Nephron (organoid): ENCODE measurements around the gene SGTA.

Experiments used
- H3K27ac Mint-ChIP-seq, 3 experiments: 2 replicates each; pipeline ENCODE4 v1.8.0; 2020; ENCODE audit warnings: mixed read lengths in 3 of 3, mild to moderate bottlenecking in 2 of 3, moderate library complexity in 1 of 3
- H3K27me3 Mint-ChIP-seq: 2 replicates; pipeline ENCODE4 v1.8.0; 2021; ENCODE audit warnings: low read depth, mild to moderate bottlenecking, moderate library complexity, mixed read lengths
- H3K36me3 Mint-ChIP-seq: 2 replicates; pipeline ENCODE4 v1.8.0; 2020; ENCODE audit warnings: low read depth, mixed read lengths
- H3K4me1 Mint-ChIP-seq: 2 replicates; pipeline ENCODE4 v1.8.0; 2020; ENCODE audit warnings: mixed read lengths
- H3K4me3 Mint-ChIP-seq, 3 experiments: 2 replicates each; pipeline ENCODE4 v1.8.0; 2020; ENCODE audit warnings: mild to moderate bottlenecking in 3 of 3, mixed read lengths in 3 of 3, moderate library complexity in 2 of 3
- H3K9me3 Mint-ChIP-seq: 2 replicates; pipeline ENCODE4 v1.8.0; 2020; ENCODE audit warnings: mixed read lengths
- CTCF ChIP-seq, 3 experiments: fragments of 200-600 bp; sonication (generic); IDR thresholded peaks; one replicate each; pipeline ENCODE4 v1.5.0; 2021; ENCODE audit warnings: antibody characterized with exemption in 3 of 3; ENCODE audit not compliant: unreplicated experiment in 3 of 3

Gene SGTA

DNA sequence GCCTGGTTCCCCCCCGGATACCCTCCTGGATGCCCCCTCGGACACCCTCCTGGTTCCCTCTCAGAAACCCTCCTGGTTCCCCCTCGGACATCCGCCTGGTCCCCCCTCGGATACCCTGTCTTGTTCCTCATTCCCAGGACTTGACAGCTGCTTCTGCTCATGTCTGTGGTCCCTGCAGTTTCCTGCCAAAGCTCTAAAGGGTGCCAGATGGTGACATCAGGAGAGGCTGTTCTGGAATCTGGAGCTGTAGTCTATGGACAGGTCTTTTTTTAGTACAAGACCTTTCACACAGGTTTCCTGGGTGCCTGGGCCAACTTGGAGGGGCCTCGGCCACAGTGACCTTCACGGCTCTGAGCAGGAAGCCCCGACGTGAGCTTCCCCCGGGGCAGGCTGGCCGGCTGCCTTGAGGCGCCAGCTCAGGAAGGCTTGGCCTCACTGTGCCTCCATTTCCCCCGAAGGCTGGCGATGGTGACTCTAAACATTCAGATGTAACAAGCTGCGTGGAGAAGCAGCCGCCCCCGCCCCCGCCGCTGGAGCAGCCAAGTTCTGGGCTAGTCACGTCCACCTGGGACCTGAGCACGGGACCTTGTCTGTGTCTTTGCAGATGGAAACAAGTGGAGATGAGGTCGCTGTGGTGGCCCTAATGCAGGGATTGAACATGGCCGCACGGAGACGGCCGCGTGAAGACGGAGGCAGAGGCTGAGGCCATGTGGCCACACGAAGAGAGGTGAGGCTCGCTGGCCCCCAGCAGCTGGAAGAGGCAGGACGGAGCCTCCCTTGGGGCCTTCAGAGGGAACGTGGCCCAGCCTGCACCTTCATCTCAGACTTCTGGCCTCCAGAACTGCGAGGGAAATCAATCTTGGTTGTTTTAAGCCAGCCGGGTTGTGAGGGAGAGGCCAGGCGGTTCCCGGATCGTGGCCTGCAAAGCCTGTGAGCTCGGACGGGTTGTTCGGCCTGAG is 12.7 kb downstream of the SGTA start:
- Mint-ChIP-seq H3K9me3 (no peaks in the 10 kb centered on the region), H3K27me3 (no peaks in the 10 kb centered on the region), H3K36me3 (peaks cover 9% of the 10 kb centered on the region), H3K4me1 (peaks cover 33% of the 10 kb centered on the region), H3K4me3 (no peak overlapping the region), H3K27ac (peak overlapping the region; percentile 27 to 64 (median 63))
- TF ChIP-seq CTCF (IDR thresholded peaks at IDR 0.05; ENCODE audit: unreplicated experiment in 3 of 3), result no peak

- Mint-ChIP-seq H3K9me3 (no peaks in the 10 kb centered on the region), H3K27ac (no peak overlapping the region), H3K4me3 (no peak overlapping the region), H3K27me3 (no peaks in the 10 kb centered on the region), H3K36me3 (peaks cover 9% of the 10 kb centered on the region), H3K4me1 (peaks cover 23% of the 10 kb centered on the region)
- TF ChIP-seq CTCF (IDR thresholded peaks at IDR 0.05; ENCODE audit: unreplicated experiment in 3 of 3), result no peak
Observed at GRCh38 chr19:2769218-2769617, 13.9 kb downstream of the SGTA start.

DNA sequence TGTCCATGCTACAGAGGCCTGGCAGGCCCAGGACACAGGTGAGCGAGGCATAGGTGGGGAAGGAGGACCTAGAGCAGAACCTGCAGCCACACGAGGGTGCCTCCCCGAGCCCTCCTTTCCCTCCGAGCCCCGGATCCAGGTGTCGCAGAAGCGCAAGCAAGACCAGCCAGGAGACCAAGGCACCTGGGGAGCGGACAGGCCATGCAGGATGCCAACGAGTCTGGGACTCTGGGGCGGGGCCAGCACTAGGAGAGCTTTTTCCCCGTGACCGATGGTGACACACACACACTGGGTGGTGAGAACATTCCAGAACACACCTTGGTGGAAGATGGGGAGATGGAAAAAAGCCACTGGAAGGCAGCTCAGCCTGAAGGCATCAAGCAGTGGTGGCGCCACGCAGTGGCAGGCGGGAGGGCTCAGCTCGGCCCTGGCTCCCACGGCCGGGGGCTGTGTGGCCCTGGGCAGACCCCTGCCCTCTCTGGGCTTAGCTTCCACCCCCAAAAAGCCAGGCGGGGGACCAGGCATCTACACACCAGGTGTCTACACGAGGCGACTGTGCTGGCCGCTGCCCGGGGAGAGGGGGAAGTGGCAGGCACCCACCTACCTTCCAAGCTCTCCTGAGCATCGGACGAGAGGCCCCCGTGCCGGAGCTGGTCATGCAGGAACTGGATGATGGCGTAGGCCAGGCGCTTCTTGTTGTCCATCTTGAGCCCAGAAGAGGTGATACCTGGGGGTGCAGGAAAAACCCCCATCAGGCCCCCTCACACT is 14.5 kb downstream of the SGTA start:
- Mint-ChIP-seq H3K9me3 (no peaks in the 10 kb centered on the region), H3K4me3 (no peak overlapping the region), H3K4me1 (peaks cover 19% of the 10 kb centered on the region), H3K27me3 (no peaks in the 10 kb centered on the region), H3K27ac (no peak overlapping the region), H3K36me3 (peaks cover 9% of the 10 kb centered on the region)
- no peak for TF ChIP-seq CTCF (IDR thresholded peaks at IDR 0.05; ENCODE audit: unreplicated experiment in 3 of 3)

GRCh38 chr19:2767688-2768087 is 15.4 kb downstream of the SGTA start:
- H3K9me3 Mint-ChIP-seq, result no peaks in the 10 kb centered on the region
- H3K4me3 Mint-ChIP-seq, result no peak overlapping the region
- no peaks in the 10 kb centered on the region for H3K27me3 Mint-ChIP-seq
- no peak for TF ChIP-seq CTCF (IDR thresholded peaks at IDR 0.05; ENCODE audit: unreplicated experiment in 3 of 3)
- H3K27ac Mint-ChIP-seq, result no peak overlapping the region
- peaks cover 12% of the 10 kb centered on the region for H3K36me3 Mint-ChIP-seq
- peaks cover 19% of the 10 kb centered on the region for H3K4me1 Mint-ChIP-seq

GRCh38 chr19:2766594-2767372 is 16.3 kb downstream of the SGTA start:
- Mint-ChIP-seq H3K36me3 (peaks cover 12% of the 10 kb centered on the region), H3K27ac (no peak overlapping the region), H3K27me3 (no peaks in the 10 kb centered on the region), H3K4me3 (no peak overlapping the region), H3K4me1 (peaks cover 10% of the 10 kb centered on the region), H3K9me3 (no peaks in the 10 kb centered on the region)
- no peak for TF ChIP-seq CTCF (IDR thresholded peaks at IDR 0.05; ENCODE audit: unreplicated experiment in 3 of 3)
